Panc1 (cell line): ENCODE results near the gene ERCC3. TPM values are rescaled to one million over a fixed set of nuclear protein-coding genes. Genes with fewer than 3 reads are reported as not detected.

ENCODE experiments used
- ATAC-seq: fragments of 200-7000 bp; cut with Tn5 transposase; 2 replicates; pipeline ENCODE4 v1.9.1; 2020; ENCODE audit warnings: mild to moderate bottlenecking, moderate library complexity
- BruUV-seq: library from RNA; stranded (reverse); fragments of 400-500 nt; replicated peaks from 2 replicates; lab custom pipeline; 2021; lab: Mats Ljungman, UMichigan
- CTCF ChIA-PET: fragments of 300-600 bp; sonication (Branson Sonifier 250); formaldehyde crosslinking; loops from one replicate; lab custom pipeline; 2022; ENCODE audit warnings: antibody characterized with exemption; lab: Charles Lee
- POLR2A ChIA-PET: fragments of 300-600 bp; sonication (Branson Sonifier 250); formaldehyde crosslinking; loops from one replicate; lab custom pipeline; 2022; ENCODE audit warnings: antibody characterized with exemption; lab: Charles Lee
- DNase-seq: peaks from one replicate; pipeline ENCODE4 v3.0.0-alpha.2; 2010; ENCODE audit warnings: low read depth, low spot score
- H3K27ac ChIP-seq: 2 replicates; pipeline ENCODE4 v1.5.1; 2011; ENCODE audit warnings: mild to moderate bottlenecking, low read length, inconsistent platforms
- H3K27me3 ChIP-seq: fragments of 200-500 bp; sonication (Bioruptor generic); 2 replicates; pipeline ENCODE4 v1.6.0; 2014; ENCODE audit warnings: low read length, inconsistent platforms; ENCODE audit not compliant: control insufficient read depth, insufficient read depth
- H3K36me3 ChIP-seq: fragments of 200-500 bp; sonication (Bioruptor generic); 2 replicates; pipeline ENCODE4 v1.5.1; 2014; ENCODE audit warnings: inconsistent platforms, mild to moderate bottlenecking, low read length, moderate library complexity; ENCODE audit not compliant: control insufficient read depth, insufficient read depth
- H3K4me1 ChIP-seq: 2 replicates; pipeline ENCODE4 v1.5.1; 2011; ENCODE audit warnings: inconsistent platforms, mild to moderate bottlenecking, low read length, moderate library complexity; ENCODE audit not compliant: control insufficient read depth, insufficient read depth
- H3K4me3 ChIP-seq, 2 experiments: 2 replicates each; pipeline ENCODE4 v1.5.1; 2011 to 2012; ENCODE audit warnings: low read depth in 2 of 2, low read length in 2 of 2, mild to moderate bottlenecking in 2 of 2, inconsistent platforms in 1 of 2, moderate library complexity in 1 of 2
- H3K9me3 ChIP-seq: fragments of 200-500 bp; sonication (Bioruptor generic); 2 replicates; pipeline ENCODE4 v1.5.1; 2014; ENCODE audit warnings: low read depth, mild to moderate bottlenecking, inconsistent platforms, low read length, moderate library complexity; ENCODE audit not compliant: control insufficient read depth, insufficient read depth
- POLR2AphosphoS5 ChIP-seq: IDR thresholded peaks from 2 replicates; pipeline ENCODE4 v1.6.1; 2012; ENCODE audit warnings: mild to moderate bottlenecking, low read depth, low read length, moderate library complexity
- SIN3A ChIP-seq: IDR thresholded peaks from 2 replicates; pipeline ENCODE4 v1.6.1; 2012; ENCODE audit warnings: low read depth, mild to moderate bottlenecking, low read length, moderate library complexity, borderline replicate concordance; ENCODE audit not compliant: insufficient read depth
- TCF7L2 ChIP-seq: IDR thresholded peaks from 2 replicates; pipeline ENCODE4 v1.6.1; 2011; ENCODE audit warnings: mild to moderate bottlenecking, low read depth, low read length, inconsistent platforms
- in situ Hi-C: cut with HindIII; loops from 2 replicates; pipeline ENCODE4 v1.10.0; 2016; ENCODE audit warnings: low sequenced_read_pairs, low pct_unique_long_range_greater_than_20kb
- intact Hi-C: fragments of 100-400 bp; cut with micrococcal nuclease; formaldehyde crosslinking; loops from one replicate; pipeline ENCODE4 v1.10.0; 2022; ENCODE audit not compliant: unreplicated experiment
- total RNA-seq: library from RNA; stranded (reverse); gene quantifications from one replicate; pipeline ENCODE4 v1.2.1, GENCODE V29; 2021; ENCODE audit not compliant: unreplicated experiment
- TF ChIP-seq, protein P1 (sequence below), 2 experiments: IDR thresholded peaks; 2 replicates each; pipeline ENCODE4 v1.6.1; 2011 to 2012; ENCODE audit warnings: low read depth in 2 of 2, control low read depth in 1 of 2, low read length in 1 of 2, mild to moderate bottlenecking in 1 of 2, moderate library complexity in 1 of 2; ENCODE audit not compliant: insufficient read depth in 1 of 2
- TF ChIP-seq, protein P2 (sequence below): fragments of 450-650 bp; IDR thresholded peaks from 2 replicates; pipeline ENCODE4 v1.5.1; 2017; ENCODE audit warnings: mild to moderate bottlenecking

Gene ERCC3
- total RNA-seq, 1 experiment from 2014 or later, result 38.0 TPM

DNA sequence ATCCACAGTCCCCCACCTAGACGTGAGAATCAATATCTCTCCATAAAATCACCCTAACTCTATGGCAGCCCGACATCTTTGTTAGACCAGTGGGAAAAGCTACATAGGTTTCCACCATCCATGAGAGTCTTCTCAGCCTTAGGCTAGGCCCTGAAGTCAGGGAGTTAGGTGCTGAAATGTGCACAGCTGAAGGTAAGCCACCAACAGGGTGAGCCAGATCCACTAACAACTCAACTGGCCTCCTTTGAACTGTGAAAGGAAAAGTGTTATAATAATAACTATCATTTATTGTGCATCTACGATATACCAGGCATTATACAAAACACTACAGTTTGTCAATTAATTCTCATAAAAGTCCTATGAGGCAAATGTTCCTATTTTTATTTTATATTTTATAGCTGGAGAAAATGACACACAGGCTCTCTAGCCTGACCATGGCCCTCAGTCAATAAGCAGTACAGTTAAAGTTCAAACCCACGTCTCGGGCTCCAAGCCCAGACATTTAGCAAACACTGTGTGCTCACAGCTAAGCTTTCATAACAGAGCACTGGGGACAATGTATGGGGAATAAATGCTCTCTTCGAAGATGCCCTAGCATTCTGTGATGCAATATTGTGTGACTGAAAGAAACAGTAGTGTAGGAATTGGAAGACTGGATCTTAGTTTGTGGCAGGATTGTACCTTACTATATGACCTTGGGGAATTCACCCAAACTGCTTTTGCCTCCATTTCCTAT, 62.6 kb downstream of the ERCC3 start:
- Histone ChIP-seq H3K27me3 (no peaks in the 10 kb centered on the region), H3K27ac (no peak overlapping the region)

DNA sequence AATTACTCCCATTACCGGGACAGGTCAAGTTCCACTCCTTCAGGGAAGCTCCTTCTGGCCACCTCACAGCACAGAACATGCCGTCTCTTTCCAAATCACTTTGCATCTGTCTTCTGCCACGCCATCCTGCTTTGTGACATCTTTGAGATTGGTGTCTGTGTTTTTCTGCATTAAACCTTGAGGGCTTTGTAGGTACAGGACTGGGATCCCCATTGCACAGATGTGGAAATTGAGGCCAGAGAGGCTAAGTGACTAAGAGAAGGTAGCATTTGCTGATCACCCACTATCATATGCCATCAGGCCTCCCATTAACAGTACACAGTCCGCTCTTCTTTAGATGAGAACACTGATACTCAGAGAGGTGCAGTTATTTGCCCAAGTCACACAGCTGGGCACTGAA, 64.4 kb downstream of the ERCC3 start:
- POLR2A ChIA-PET, result interaction anchor here (0.6 kb wide), 1 partner anchor 434 kb away, joined by 4 read pairs; no protein-coding TSS in a partner anchor
- Histone ChIP-seq H3K9me3 (no peaks in the 10 kb centered on the region), H3K27me3 (no peaks in the 10 kb centered on the region), H3K4me1 (peaks cover 26% of the 10 kb centered on the region), H3K36me3 (no peaks in the 10 kb centered on the region), H3K4me3 (no peak overlapping the region), H3K27ac (no peak overlapping the region)
- ATAC-seq (no peak), DNase-seq (no peak)
- CTCF ChIA-PET, result no interaction called here
- intact Hi-C loops (no loop called here), in situ Hi-C loops (no loop called here)
- no TSS peak for BruUV-seq
- TF ChIP-seq SIN3A (no peak), POLR2AphosphoS5 (no peak), TCF7L2 (no peak)
- TF ChIP-seq, protein P1, sequence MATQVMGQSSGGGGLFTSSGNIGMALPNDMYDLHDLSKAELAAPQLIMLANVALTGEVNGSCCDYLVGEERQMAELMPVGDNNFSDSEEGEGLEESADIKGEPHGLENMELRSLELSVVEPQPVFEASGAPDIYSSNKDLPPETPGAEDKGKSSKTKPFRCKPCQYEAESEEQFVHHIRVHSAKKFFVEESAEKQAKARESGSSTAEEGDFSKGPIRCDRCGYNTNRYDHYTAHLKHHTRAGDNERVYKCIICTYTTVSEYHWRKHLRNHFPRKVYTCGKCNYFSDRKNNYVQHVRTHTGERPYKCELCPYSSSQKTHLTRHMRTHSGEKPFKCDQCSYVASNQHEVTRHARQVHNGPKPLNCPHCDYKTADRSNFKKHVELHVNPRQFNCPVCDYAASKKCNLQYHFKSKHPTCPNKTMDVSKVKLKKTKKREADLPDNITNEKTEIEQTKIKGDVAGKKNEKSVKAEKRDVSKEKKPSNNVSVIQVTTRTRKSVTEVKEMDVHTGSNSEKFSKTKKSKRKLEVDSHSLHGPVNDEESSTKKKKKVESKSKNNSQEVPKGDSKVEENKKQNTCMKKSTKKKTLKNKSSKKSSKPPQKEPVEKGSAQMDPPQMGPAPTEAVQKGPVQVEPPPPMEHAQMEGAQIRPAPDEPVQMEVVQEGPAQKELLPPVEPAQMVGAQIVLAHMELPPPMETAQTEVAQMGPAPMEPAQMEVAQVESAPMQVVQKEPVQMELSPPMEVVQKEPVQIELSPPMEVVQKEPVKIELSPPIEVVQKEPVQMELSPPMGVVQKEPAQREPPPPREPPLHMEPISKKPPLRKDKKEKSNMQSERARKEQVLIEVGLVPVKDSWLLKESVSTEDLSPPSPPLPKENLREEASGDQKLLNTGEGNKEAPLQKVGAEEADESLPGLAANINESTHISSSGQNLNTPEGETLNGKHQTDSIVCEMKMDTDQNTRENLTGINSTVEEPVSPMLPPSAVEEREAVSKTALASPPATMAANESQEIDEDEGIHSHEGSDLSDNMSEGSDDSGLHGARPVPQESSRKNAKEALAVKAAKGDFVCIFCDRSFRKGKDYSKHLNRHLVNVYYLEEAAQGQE (IDR thresholded peaks at IDR 0.05; ENCODE audit: insufficient read depth in 1 of 2, low read depth in 2 of 2, low read length in 1 of 2), result no peak
- TF ChIP-seq, protein P2, sequence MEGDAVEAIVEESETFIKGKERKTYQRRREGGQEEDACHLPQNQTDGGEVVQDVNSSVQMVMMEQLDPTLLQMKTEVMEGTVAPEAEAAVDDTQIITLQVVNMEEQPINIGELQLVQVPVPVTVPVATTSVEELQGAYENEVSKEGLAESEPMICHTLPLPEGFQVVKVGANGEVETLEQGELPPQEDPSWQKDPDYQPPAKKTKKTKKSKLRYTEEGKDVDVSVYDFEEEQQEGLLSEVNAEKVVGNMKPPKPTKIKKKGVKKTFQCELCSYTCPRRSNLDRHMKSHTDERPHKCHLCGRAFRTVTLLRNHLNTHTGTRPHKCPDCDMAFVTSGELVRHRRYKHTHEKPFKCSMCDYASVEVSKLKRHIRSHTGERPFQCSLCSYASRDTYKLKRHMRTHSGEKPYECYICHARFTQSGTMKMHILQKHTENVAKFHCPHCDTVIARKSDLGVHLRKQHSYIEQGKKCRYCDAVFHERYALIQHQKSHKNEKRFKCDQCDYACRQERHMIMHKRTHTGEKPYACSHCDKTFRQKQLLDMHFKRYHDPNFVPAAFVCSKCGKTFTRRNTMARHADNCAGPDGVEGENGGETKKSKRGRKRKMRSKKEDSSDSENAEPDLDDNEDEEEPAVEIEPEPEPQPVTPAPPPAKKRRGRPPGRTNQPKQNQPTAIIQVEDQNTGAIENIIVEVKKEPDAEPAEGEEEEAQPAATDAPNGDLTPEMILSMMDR, result no peak

More for the DNA sequence above, 62.6 kb downstream of the ERCC3 start:
- H3K36me3 ChIP-seq, result no peaks in the 10 kb centered on the region
- intact Hi-C loops (no loop called here), in situ Hi-C loops (no loop called here)
- DNase-seq (no peak), ATAC-seq (no peak)
- ChIA-PET CTCF (no interaction called here), POLR2A (interaction anchor here (0.6 kb wide), 1 partner anchor 63 kb away, joined by 3 read pairs; the partner anchor contains the start of gene ERCC3)
- BruUV-seq, result no TSS peak
- H3K4me1 ChIP-seq, result peaks cover 9% of the 10 kb centered on the region
- no peaks in the 10 kb centered on the region for H3K9me3 ChIP-seq
- H3K4me3 ChIP-seq, result no peak overlapping the region
- TF ChIP-seq SIN3A, result no peak
- no peak for TF ChIP-seq POLR2AphosphoS5
- TF ChIP-seq, protein P2, result no peak
- TF ChIP-seq TCF7L2, result no peak
- TF ChIP-seq, protein P1 (IDR thresholded peaks at IDR 0.05; ENCODE audit: insufficient read depth in 1 of 2, low read depth in 2 of 2, low read length in 1 of 2), result no peak
